Renal pelvis (tissue), 4 donors: ENCODE data around the gene RALGPS2. TPM values are rescaled to one million over a fixed set of nuclear protein-coding genes. Genes with fewer than 3 reads are reported as not detected.
"Not testable (repeated sequence)": the region's sequence is repeated elsewhere in the genome, so short reads cannot be mapped to it uniquely, and the experiment has no call there.

Experiments
- DNase-seq: peaks from one replicate; pipeline ENCODE4 v3.0.0-alpha.2; 2013
- polyA plus RNA-seq, 3 donors: library from polyadenylated mRNA; unstranded; fragments of 120-200 nt; gene quantifications; one replicate each; pipeline ENCODE4 v1.2.1, GENCODE V29; 2013; ENCODE audit not compliant: insufficient read length in 3 of 3

RALGPS2 gene
- polyA plus RNA-seq, 3 donors: 30.0 to 36.9 (median 31.9) TPM

DNA sequence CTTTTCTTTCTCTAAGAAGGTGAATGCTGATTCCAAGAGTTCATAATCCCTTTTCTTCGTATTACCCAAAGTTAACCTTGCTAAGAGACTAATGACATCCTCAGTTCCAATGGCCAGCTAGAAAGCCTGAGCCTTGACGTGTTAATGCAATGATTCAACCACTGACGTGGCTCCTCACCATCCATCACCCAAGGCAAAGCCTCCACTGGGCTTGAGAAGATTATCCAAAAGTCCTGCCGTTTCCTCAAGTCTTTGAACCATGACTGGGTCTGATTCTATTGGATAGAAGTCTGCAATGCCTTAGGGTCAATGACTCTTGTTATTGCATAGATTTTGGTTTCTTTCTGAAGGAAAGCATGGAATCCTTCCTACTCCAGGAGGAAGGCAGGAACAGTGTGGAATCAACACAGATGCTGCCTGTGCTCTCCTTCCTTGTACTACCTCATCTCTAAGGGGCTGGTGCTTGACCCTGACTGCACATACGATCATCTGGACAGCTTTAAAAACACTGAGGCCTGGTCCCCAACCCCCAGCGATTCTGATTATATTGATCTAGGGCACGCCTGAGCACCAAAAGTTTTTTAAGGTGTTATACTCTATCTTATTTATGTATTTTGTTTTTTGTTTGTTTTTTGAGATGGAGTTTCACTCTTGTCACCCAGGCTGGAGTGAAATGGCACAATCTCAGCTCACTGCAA, 215.2 kb downstream of the RALGPS2 start:
- no peak for DNase-seq

DNA sequence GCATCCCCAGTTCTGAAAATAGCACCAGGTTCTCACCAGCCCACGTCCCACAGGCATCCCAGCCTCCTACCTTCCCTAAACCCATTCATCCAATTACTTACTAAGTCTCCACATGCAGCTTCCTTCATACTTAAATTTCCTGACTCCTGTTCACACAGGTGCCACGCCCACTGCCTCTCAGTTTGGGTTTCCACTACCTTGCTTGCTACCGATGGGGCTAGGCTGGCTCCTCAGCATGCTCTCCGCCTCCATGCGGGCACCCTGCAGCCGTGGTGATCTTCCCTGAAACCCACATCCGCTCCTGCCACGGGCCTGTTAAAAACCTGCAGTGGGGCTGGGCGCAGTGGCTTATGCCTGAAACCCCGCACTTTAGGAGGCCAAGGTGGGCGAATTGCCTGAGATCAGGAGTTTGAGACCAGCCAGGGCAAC, 216.2 kb downstream of the RALGPS2 start:
- DNase-seq: no peak

DNA sequence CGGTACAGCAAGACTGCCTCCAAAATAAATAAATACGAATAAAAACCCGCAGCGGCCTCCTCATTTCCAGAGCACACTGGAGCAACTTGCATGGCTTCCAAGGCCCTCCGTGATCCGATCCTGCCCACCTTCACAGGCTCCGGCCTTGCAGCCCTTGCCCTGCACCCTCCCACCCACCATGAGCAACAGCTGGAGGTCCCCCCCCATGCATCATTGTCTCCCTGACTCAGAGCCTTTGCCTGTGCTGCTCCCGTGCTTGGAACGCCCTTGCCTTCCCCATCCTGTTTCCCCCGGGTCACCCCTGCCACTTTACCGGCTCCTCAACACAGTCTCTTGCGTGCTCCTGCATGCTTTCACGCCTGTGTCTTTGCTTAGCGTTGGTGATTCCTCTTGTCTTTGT, 216.8 kb downstream of the RALGPS2 start:
- DNase-seq: no peak

DNA sequence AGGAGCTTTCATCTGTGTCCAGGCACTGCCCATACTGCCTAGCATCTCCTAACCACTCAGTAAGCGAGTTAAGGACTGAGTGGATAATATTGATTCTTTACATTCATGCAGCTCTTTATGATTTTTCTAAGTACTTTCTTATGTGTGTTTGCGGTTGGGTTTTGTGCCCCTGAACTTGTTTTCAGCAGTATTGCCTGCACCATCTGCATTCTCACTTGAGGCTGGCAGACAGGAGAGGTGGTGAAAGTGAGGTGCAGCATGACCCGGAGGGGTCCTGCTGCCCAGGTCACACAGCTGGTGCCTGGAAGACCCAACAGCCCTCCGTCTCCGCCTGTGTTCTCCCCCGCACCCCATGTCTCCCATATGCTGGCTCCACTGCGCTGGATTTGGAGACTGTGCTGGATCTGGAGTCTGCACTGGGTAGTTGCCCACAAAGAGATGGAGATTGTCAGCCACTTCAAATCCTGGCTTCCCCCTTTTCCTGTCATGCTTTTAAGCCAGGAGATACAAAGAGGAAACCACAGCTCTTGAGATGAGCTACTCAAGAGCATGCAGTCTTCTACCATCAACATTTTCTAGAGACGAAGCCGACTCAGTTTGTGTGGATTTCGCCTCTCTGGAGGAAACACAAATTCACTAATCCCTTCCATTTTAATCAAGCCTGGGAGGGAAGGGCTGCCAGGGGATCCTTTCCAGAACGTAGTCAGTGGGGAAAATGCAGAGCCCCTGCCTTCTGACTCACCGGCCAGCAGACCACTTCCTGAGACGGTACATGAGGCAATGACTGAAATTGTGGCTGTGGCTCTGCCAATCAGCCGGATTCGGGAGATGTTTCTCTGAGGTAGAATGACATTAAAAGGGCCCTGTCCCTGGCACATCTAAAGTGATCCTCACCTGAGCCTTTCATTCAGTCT, 217.5 kb downstream of the RALGPS2 start:
- no peak for DNase-seq

DNA sequence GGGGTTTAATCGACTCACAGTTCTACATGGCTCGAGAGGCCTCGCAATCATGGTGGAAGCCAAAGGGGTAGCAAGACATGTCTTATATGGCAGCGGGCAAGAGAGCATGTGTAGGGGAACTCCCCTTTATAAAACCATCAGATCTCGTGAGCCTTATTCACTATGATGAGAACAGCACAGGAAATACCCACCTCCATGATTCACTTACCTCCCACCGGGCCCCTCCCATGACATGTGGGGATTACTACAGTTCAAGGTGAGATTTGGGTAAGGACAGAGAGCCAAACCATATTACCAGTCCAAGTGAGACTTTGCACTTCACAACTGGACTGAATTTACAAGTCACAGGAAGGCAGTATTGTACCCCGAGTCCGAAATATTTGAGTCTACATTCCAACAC, 219.7 kb downstream of the RALGPS2 start:
- DNase-seq: no peak

DNA sequence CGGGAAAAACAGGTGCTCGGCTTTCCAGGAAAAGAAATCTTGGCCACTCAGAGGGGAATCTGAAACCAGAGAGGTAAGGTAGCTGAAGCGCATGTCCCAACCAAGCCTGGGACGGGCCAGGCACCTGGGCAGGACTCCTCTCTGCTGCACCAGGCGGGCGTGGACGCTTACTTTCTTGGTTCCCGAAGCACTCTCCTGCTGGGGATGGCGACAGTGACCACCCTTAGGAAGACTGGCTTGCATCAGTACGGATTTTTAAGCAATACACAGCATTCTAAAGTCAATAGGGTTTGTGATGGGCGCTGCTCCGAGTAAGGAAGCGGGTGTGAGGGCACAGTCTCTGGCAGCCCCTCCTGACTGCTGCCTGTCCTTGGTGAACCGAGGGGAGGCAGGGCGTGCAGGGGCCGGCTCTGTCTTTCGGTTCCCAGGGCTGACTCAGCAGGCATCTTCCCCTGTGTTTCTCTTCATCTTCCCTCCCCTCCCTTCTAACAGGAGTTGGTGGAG, 220.8 kb downstream of the RALGPS2 start:
- DNase-seq: no peak

DNA sequence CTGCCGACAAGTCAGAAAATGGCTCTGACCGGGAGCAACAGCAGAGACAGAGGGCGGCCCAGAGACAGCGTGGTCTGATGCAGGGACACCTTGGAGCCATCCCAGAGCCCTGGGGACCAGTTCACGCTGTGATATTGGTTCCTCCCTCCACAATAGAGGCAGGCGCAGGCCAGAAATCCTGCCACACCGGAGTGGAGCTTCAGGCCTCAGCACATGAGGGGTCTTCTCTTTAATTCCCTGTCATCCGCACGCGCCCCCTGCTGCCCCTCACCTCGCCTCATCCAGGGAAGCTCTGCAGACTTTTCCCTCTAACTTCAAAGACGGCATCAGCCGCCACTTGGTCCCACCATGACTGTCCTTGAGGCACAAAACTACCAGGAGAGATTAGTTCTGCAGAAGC, 221.4 kb downstream of the RALGPS2 start:
- no peak for DNase-seq

DNA sequence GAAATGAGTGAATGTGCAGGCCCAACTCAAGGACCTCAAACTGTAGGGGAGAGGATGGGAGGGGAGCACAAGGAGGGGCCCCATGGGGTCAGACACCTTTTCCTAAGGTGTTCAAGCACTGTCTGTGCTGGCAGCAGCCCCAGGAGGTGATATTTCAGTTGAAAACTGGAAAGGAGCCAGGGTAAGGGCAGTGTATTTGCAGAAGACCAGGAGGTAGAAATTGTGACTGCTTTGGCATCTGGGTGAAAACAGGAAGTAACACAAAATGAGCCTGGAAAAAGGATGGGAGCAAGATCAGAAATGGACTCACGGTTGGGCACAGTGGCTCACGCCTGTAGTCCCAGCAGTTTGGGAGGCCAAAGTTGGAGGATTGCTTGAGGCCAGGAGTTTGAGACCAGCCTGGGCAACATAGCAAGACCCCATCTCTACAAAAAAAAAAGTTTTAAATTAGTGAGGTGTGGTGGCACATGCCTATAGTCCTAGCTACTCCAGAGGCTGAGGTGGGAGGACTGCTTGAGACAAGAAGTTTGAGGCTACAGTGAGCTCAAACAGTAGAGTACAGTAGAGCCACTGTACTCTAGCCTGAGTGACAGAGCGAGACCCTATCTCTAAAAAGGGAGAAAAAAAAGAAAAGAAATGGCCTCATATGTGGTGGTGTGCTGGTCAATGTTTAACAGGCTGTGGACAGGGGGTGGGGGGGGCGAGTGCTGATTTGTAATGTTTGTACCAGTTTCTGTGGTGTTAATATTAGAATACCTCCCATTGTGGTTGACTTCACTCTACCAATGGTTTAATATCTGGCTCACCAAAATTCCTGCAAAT, 222.0 kb downstream of the RALGPS2 start:
- DNase-seq: no peak

DNA sequence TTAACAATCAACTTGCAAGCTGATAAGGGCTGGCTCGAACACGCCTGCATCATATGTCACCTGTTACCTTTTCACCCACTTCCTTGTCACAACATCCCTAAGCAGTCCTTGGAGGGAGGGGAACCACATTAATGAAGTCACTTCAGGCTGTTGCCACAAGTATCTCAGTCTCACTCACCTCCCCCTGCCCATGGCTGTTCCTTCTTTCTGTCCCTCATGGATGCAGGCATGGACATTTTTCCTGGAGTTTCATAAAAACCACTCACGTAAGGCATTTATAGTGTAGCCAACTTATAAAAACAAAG, 222.6 kb downstream of the RALGPS2 start:
- DNase-seq: no peak

DNA sequence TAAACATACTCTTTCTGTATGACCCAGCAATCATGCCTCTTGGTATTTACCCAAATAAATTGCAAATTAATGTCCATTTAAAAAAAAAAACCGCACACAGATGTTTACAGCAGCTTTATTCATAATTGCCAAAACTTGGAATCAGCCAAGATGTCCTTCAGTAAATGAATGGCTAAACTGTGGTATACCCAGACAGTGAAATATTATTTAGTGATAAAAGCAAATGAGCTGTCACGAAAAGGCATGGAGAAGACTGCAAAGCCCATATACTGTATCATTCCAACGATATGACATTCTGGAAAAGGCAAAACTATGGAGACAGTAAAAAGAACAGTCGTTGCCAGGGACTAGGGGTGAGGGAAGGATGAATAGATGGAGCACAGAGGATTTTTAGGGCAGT, 223.6 kb downstream of the RALGPS2 start:
- DNase-seq: no peak

DNA sequence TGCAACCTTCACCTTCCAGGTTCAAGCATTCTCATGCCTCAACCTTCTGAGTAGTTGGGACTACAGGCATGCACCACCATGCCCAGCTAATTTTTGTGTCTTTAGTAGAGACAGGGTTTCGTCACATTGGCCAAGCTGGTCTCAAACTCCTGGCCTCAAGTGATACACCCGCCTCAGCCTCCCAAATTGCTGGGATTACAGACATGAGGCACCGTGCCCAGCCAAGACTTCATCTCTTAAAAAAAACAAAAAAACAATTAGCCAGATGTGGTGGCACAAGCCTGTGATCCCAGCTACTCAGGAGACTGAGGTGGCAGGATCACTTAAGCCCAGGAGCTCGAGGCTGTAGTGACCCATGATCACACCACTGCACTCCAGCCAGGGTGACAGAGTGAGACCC, 224.8 kb downstream of the RALGPS2 start:
- not testable (repeated sequence) for DNase-seq

DNA sequence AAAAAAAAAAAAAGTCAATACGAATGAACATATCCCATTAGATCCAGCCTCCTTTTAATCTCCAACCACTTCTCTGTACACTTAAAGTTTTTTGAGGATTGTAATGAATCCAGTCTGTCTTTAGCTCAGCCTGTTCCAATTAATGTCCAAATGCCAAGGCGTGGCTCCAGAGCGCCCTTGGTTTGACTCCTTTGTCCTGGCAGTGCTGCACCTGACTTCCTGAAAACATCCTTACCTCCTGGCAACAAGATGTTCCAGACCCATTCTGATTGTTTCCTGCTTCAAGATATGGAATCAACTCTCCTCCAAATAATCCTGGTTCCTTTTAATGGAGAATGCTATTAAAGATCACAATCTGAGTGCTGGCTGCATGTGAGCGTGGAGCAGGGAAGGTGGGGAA, 226.6 kb downstream of the RALGPS2 start:
- no peak for DNase-seq

DNA sequence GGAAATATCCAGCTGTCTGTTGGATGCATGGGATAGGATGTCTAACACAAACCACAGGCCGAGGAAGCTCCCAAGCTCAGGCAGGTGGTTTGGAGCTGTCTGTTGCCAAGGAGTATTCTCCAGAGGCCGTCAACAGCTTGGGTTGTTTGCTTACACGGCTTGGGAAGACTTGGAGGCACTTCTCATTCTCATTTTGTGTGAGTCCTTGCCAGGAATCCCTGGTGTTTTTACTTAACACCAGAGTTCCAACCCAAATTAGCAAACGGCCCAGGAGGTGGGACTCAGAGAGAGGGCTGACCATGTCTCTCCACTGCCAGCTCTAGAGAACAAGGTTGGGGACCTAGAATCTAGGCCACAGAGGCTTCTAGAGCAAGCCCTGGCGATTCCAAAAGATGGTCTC, 228.0 kb downstream of the RALGPS2 start:
- no peak for DNase-seq

DNA sequence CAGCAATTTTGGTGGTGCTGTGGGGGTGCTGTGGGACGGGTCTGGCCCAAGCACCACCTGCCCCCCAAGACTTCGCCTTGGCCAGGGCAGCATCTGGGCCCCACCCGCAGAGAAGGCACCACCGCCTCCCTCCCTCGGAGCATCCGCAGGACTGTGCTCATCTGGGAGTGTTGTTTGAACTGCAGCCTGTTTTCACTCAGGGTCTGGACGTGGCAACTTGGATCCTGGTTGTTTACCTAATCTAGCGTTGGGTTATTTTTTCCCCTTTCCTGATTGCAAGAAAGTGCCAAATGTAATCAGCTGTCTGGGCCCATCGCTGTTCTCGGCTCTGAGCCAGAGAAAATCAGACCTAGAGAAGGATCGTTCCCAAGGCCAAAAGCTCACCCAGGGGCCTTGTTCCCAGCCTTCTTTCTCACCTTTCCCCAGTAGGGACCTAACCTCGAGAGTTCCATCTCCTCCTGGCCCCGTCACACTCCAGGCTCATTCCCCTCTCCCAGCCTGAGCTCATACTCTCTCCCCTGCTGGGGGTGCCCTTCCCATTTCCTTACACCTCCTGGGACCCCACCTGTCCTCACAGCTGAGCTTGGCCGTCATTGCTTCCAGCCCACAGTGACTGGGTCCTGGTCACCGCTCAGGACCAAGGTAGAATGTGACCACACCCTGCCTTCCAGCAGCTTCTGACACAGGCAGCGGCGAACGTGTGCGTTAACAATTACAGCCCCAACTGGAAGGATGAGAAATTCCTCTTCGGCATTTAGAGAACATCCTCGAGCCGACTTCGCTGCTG, 228.7 kb downstream of the RALGPS2 start:
- DNase-seq: no peak

DNA sequence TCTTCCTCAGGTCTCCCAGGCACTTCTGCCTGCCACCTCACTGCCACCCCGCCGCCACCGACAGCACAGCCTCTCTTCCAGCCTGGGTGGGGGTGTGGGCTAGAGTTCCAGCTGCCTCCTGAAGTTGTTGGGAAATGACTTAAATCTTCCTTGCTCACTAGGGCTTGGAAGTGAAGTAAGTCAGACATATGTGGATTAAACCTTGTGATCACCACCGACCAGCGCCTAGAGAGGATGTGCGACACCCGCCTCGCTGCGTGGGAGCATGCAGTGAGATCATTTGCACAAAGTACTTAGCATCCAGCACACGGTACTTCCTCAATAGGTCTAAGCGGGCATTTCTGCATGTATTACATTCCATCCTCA, 229.3 kb downstream of the RALGPS2 start:
- no peak for DNase-seq

DNA sequence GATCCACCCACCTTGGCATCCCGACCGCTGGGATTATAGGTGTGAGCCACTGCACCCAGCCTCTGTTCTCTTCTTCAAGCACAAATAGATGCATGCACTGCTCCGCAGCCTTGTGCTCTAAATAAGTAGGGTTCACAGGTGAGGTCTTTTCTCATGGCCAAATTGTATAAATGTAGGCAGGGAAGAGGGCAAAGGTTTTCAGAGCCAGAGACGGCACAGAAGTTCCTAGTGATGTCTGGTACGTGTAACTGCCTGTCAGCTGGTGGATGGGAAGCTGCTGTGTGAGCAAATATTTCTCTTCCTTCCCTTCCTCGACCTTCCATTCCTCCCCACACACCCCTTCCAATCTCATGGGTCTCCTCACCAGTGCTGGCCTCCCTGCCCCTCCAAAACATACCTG, 229.9 kb downstream of the RALGPS2 start:
- no peak for DNase-seq

DNA sequence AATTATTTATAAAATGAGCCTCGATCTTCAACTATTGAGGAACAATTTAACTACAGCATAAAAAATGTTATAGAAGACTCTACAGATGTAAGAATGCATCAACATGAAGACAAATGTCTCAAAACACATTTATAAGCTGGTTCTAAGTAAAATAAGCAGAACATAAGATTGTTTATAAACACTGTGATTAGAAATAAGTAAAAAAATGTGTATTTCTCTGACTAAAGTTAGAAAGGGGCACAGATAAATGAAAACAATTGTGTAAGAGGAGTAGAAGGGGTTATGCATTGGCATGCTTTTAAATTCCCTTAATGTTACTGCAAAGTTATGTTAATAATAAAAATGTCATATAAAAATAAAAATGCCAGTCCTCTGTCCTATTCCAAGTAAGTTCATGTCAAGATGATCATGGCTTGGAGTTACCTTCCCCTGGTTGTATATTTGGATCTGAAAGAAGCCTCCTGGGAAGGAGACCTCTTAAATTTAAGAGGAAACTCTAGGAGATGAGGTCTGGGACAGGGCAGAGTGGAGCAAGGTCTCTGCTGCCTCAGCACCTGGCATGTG, 230.4 kb downstream of the RALGPS2 start:
- DNase-seq: no peak

DNA sequence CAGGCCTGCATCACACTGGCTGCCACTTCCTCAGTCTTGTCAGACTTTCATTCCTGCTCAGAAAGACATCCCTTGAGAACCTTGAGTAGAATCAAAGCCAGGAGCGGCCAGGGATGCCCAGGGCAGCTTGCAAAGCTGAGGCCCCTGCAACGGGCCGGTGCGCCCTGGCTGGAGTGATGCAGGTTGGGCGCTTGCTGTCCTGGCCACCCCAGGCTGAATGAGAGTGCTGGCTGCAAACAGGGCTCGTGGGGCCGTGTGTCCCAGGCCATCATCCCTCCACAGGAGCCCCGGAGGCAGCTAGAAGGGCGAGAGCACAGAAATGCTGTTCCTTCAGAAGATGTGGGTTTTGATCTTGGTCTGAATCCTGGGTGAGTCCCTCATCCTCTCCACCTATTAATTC, 233.4 kb downstream of the RALGPS2 start:
- DNase-seq: no peak

DNA sequence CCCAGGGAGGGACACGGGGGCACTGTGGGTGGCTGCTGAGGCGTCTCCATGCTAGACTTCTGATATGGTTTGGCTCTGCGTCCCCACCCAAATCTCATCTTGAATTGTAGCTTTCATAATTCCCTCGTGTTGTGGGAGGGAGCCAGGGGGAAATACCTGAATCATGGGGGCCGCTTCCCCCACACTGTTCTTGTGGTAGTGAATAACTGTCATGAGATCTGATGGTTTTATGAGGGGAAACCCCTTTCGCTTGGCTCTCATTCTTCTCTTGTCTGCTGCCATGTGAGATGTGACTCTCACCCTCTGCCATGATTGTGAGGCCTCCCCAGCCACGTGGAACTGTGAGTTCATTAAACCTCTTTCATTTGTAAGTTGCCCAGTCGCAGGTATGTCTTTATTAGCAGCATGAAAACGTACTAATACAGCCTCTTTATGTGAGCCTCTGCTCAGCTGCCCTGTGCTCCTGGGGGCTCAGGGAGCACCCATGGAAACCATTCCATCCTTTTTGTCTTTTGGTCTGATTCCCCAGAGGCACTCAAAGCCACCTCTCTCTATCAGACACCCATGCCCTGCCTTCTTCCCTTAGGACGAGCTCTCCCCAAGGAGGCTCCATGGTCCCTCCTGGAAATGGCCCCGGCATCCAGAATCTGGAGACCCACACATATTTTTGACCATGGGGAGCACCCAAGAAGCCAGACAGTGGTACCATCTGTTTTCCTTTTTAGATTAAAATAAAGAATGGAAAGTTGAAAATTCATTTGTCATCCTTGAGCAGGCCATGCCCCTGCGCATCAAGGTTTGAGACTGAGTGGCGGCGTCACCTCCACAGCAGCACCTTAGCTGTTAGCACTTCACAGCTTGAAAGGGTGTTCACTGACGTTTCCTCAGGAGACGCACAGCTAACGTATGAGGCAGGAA, 234.8 kb downstream of the RALGPS2 start:
- DNase-seq: no peak
